Osteocyte (in vitro differentiated cells): ENCODE measurements around the gene FBRSL1. TPM values are rescaled to one million over a fixed set of nuclear protein-coding genes. Genes with fewer than 3 reads are reported as not detected.

Source experiments
- DNase-seq: peaks from one replicate; pipeline ENCODE4 v3.0.0; 2021; ENCODE audit warnings: mixed read lengths; ENCODE audit not compliant: unreplicated experiment; ENCODE audit errors: extremely low spot score
- H3K27ac Mint-ChIP-seq: one replicate; pipeline ENCODE4 v1.8.0; 2021; ENCODE audit warnings: mild to moderate bottlenecking, mixed read lengths; ENCODE audit not compliant: unreplicated experiment
- H3K27me3 Mint-ChIP-seq: one replicate; pipeline ENCODE4 v1.8.0; 2021; ENCODE audit warnings: mixed read lengths; ENCODE audit not compliant: unreplicated experiment
- H3K36me3 Mint-ChIP-seq: one replicate; pipeline ENCODE4 v1.8.0; 2021; ENCODE audit warnings: mixed read lengths; ENCODE audit not compliant: unreplicated experiment
- H3K4me1 Mint-ChIP-seq: one replicate; pipeline ENCODE4 v1.8.0; 2021; ENCODE audit warnings: mixed read lengths; ENCODE audit not compliant: unreplicated experiment
- H3K4me3 Mint-ChIP-seq: one replicate; pipeline ENCODE4 v1.8.0; 2021; ENCODE audit warnings: mild to moderate bottlenecking, moderate library complexity, mixed read lengths; ENCODE audit not compliant: unreplicated experiment
- H3K9me3 Mint-ChIP-seq: one replicate; pipeline ENCODE4 v1.8.0; 2021; ENCODE audit warnings: mixed read lengths; ENCODE audit not compliant: unreplicated experiment
- CTCF ChIP-seq: fragments of 200-600 bp; sonication (generic); IDR thresholded peaks from 2 replicates; pipeline ENCODE4 v1.5.0; 2021; ENCODE audit warnings: antibody characterized with exemption, mild to moderate bottlenecking, moderate library complexity
- total RNA-seq: library from RNA; stranded (reverse); gene quantifications from 2 replicates; pipeline ENCODE4 v1.2.1, GENCODE V29; 2021

The FBRSL1 gene
- total RNA-seq, 1 donor from 2014 or later: 46.2 TPM

- H3K36me3 Mint-ChIP-seq: no peaks in the 10 kb centered on the region
- H3K4me1 Mint-ChIP-seq: peaks cover 2% of the 10 kb centered on the region
- no peak overlapping the region for H3K27ac Mint-ChIP-seq
- H3K27me3 Mint-ChIP-seq: no peaks in the 10 kb centered on the region
- no peak overlapping the region for H3K4me3 Mint-ChIP-seq
- H3K9me3 Mint-ChIP-seq: no peaks in the 10 kb centered on the region
- TF ChIP-seq CTCF: no peak
- DNase-seq: no peak
Observed at GRCh38 chr12:132545164-132545953, 55.4 kb downstream of the FBRSL1 start.

- TF ChIP-seq CTCF: no peak
- Mint-ChIP-seq H3K4me1 (peaks cover 2% of the 10 kb centered on the region), H3K36me3 (no peaks in the 10 kb centered on the region), H3K4me3 (no peak overlapping the region), H3K9me3 (no peaks in the 10 kb centered on the region), H3K27ac (no peak overlapping the region), H3K27me3 (no peaks in the 10 kb centered on the region)
- DNase-seq: no peak
Observed at GRCh38 chr12:132545955-132546354, 56.0 kb downstream of the FBRSL1 start.

DNA sequence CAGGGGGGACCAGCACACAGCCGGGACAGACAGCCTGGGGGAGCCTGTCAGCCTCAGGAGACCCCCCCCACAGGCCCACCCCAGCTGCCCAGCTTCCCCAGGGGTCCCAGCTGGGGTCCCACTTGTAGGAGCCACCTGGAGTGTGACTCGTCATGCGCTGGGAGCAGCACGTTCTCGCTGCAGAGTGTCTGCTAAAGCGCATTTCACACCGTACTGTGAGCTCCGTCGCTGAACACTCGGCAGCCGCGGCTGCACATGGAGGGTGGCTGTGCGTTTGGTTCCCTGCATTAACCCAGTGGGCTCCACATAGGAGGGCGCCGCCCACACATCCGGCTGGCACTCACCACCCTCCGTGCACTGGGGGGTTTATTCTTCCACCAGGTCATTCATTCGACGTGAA lies 56.7 kb downstream of the FBRSL1 start:
- DNase-seq: no peak
- H3K27ac Mint-ChIP-seq: no peak overlapping the region
- H3K27me3 Mint-ChIP-seq: no peaks in the 10 kb centered on the region
- no peaks in the 10 kb centered on the region for H3K9me3 Mint-ChIP-seq
- no peak overlapping the region for H3K4me3 Mint-ChIP-seq
- TF ChIP-seq CTCF: no peak
- H3K36me3 Mint-ChIP-seq: no peaks in the 10 kb centered on the region
- H3K4me1 Mint-ChIP-seq: peaks cover 2% of the 10 kb centered on the region

GRCh38 chr12:132547205-132547740 lies 57.3 kb downstream of the FBRSL1 start:
- H3K27me3 Mint-ChIP-seq: no peaks in the 10 kb centered on the region
- H3K36me3 Mint-ChIP-seq: no peaks in the 10 kb centered on the region
- H3K9me3 Mint-ChIP-seq: no peaks in the 10 kb centered on the region
- no peak overlapping the region for H3K4me3 Mint-ChIP-seq
- H3K4me1 Mint-ChIP-seq: peaks cover 2% of the 10 kb centered on the region
- DNase-seq: no peak
- H3K27ac Mint-ChIP-seq: no peak overlapping the region
- no peak for TF ChIP-seq CTCF

GRCh38 chr12:132548430-132549058 lies 58.6 kb downstream of the FBRSL1 start:
- H3K27me3 Mint-ChIP-seq: no peaks in the 10 kb centered on the region
- TF ChIP-seq CTCF: no peak
- H3K27ac Mint-ChIP-seq: no peak overlapping the region
- no peaks in the 10 kb centered on the region for H3K9me3 Mint-ChIP-seq
- no peak overlapping the region for H3K4me3 Mint-ChIP-seq
- peaks cover 2% of the 10 kb centered on the region for H3K4me1 Mint-ChIP-seq
- no peaks in the 10 kb centered on the region for H3K36me3 Mint-ChIP-seq
- DNase-seq: no peak
